Liver (tissue), 9 donors: ENCODE results near the gene ITGB6. TPM values are rescaled to one million over a fixed set of nuclear protein-coding genes. Genes with fewer than 3 reads are reported as not detected.

Experiments
- DNase-seq: peaks from one replicate; pipeline ENCODE4 v3.0.0-alpha.2; 2017; ENCODE audit warnings: low spot score
- H3K27ac ChIP-seq, 2 donors: one replicate each; pipeline ENCODE4 v1.7.0; 2013; ENCODE audit warnings: inconsistent platforms in 2 of 2, low read length in 2 of 2, control low read depth in 1 of 2, low read depth in 1 of 2, mild to moderate bottlenecking in 1 of 2
- H3K27me3 ChIP-seq, 4 donors: one replicate each; pipeline versions ENCODE4 v1.6.1 to v1.7.0; 2013; ENCODE audit warnings: low read length in 3 of 4, inconsistent platforms in 1 of 4, mild to moderate bottlenecking in 1 of 4, moderate library complexity in 1 of 4; ENCODE audit not compliant: control insufficient read depth in 4 of 4, insufficient read depth in 4 of 4
- H3K36me3 ChIP-seq, 4 donors: one replicate each; pipeline versions ENCODE4 v1.6.1 to v1.7.0; 2013; ENCODE audit warnings: low read length in 3 of 4, mild to moderate bottlenecking in 3 of 4, low read depth in 1 of 4, moderate library complexity in 1 of 4; ENCODE audit not compliant: control insufficient read depth in 4 of 4, insufficient read depth in 3 of 4
- H3K4me1 ChIP-seq, 4 donors: one replicate each; pipeline versions ENCODE4 v1.6.1 to v1.7.0; 2013; ENCODE audit warnings: low read length in 3 of 4, mild to moderate bottlenecking in 3 of 4, moderate library complexity in 1 of 4; ENCODE audit not compliant: control insufficient read depth in 4 of 4, insufficient read depth in 4 of 4
- H3K4me3 ChIP-seq, 3 donors: one replicate each; pipeline versions ENCODE4 v1.6.1 to v1.7.0; 2013; ENCODE audit warnings: low read length in 3 of 3, control low read depth in 1 of 3, low read depth in 1 of 3, mild to moderate bottlenecking in 1 of 3
- H3K9ac ChIP-seq, 2 donors: one replicate each; pipeline ENCODE4 v1.7.0; 2013; ENCODE audit warnings: low read length in 2 of 2, mild to moderate bottlenecking in 2 of 2, moderate library complexity in 2 of 2, control low read depth in 1 of 2, low read depth in 1 of 2
- H3K9me3 ChIP-seq, 4 donors: one replicate each; pipeline versions ENCODE4 v1.6.1 to v1.7.0; 2013; ENCODE audit warnings: low read length in 3 of 4; ENCODE audit not compliant: control insufficient read depth in 4 of 4
- ATF3 ChIP-seq: IDR thresholded peaks from 2 replicates; pipeline ENCODE4 v1.6.1; 2016; ENCODE audit warnings: antibody characterized with exemption
- EGR1 ChIP-seq, 2 donors: IDR thresholded peaks; 2 replicates each; pipeline ENCODE4 v1.6.1; 2016 to 2018; ENCODE audit warnings: antibody characterized with exemption in 2 of 2, low read depth in 2 of 2
- FOXA1 ChIP-seq: IDR thresholded peaks from 2 replicates; pipeline ENCODE4 v1.6.1; 2016; ENCODE audit warnings: antibody characterized with exemption
- FOXA2 ChIP-seq: IDR thresholded peaks from 2 replicates; pipeline ENCODE4 v1.6.1; 2016; ENCODE audit warnings: antibody characterized with exemption
- GABPA ChIP-seq, 2 donors: IDR thresholded peaks in 1 of 2; conservative IDR thresholded peaks in 1 of 2; 2 replicates each; pipeline ENCODE4 v1.6.1; 2016; ENCODE audit warnings: antibody characterized with exemption in 2 of 2, mild to moderate bottlenecking in 1 of 2, moderate library complexity in 1 of 2
- HNF4A ChIP-seq, 2 donors: conservative IDR thresholded peaks; 2 replicates each; pipeline ENCODE4 v1.6.1; 2016; ENCODE audit warnings: antibody characterized with exemption in 2 of 2, mild to moderate bottlenecking in 2 of 2
- HNF4G ChIP-seq: IDR thresholded peaks from 2 replicates; pipeline ENCODE4 v1.6.1; 2016; ENCODE audit warnings: antibody characterized with exemption
- MAX ChIP-seq: IDR thresholded peaks from 2 replicates; pipeline ENCODE4 v1.6.1; 2016; ENCODE audit warnings: antibody characterized with exemption
- NR2F2 ChIP-seq: IDR thresholded peaks from 2 replicates; pipeline ENCODE4 v1.6.1; 2016; ENCODE audit warnings: antibody characterized with exemption
- RAD21 ChIP-seq, 2 donors: IDR thresholded peaks; 2 replicates each; pipeline ENCODE4 v1.6.1; 2016; ENCODE audit warnings: antibody characterized with exemption in 2 of 2, mild to moderate bottlenecking in 2 of 2
- REST ChIP-seq: IDR thresholded peaks from 2 replicates; pipeline ENCODE4 v1.6.1; 2016; ENCODE audit warnings: antibody characterized with exemption, mild to moderate bottlenecking
- RXRA ChIP-seq, 2 donors: IDR thresholded peaks; 2 replicates each; pipeline ENCODE4 v1.6.1; 2017 to 2018; ENCODE audit warnings: antibody characterized with exemption in 2 of 2, mild to moderate bottlenecking in 1 of 2
- SP1 ChIP-seq: IDR thresholded peaks from 2 replicates; pipeline ENCODE4 v1.6.1; 2018; ENCODE audit warnings: antibody characterized with exemption, mild to moderate bottlenecking
- TAF1 ChIP-seq: conservative IDR thresholded peaks from 2 replicates; pipeline ENCODE4 v1.6.1; 2016; ENCODE audit warnings: antibody characterized with exemption, mild to moderate bottlenecking
- YY1 ChIP-seq: IDR thresholded peaks from 2 replicates; pipeline ENCODE4 v1.6.1; 2016; ENCODE audit warnings: antibody characterized with exemption, mild to moderate bottlenecking
- ZBTB33 ChIP-seq: IDR thresholded peaks from 2 replicates; pipeline ENCODE4 v1.6.1; 2016; ENCODE audit warnings: antibody characterized with exemption
- WGBS: extraction: QIAGEN DNeasy Blood & Tissue Kit; methylation state at CpG from one replicate; pipeline ENCODE4 v1.1.7; 2013; 5-methylcytosine and 5-hydroxymethylcytosine counted together
- polyA plus RNA-seq, 2 donors: library from polyadenylated mRNA; stranded (reverse) in 1 of 2; unstranded in 1 of 2; fragments of 200-250 nt in 1 of 2; fragments of >200 nt in 1 of 2; fragmentation: Nextera tagmentation in 1 of 2; extraction: Ambion mirVana in 1 of 2; gene quantifications; one replicate each; pipeline versions ENCODE4 v1.2.1 to v1.2.3, GENCODE V29; 2013 to 2015
- total RNA-seq, 2 donors: library from RNA; depleted of rRNA; stranded (reverse); fragments of >200 nt; gene quantifications; one replicate each; pipeline ENCODE4 v1.2.3, GENCODE V29; 2014
- TF ChIP-seq, protein P1 (sequence below): fragments of 150-350 bp; IDR thresholded peaks from 2 replicates; pipeline ENCODE4 v1.5.1; 2017; ENCODE audit warnings: improper control_type of control experiment, low read depth, low read length; ENCODE audit not compliant: missing input control
- donor health status: healthy.
- donor health status: healthy.
- donor health status: healthy.
- donor health status: healthy.
- donor health status: healthy.

The ITGB6 gene, protein sequence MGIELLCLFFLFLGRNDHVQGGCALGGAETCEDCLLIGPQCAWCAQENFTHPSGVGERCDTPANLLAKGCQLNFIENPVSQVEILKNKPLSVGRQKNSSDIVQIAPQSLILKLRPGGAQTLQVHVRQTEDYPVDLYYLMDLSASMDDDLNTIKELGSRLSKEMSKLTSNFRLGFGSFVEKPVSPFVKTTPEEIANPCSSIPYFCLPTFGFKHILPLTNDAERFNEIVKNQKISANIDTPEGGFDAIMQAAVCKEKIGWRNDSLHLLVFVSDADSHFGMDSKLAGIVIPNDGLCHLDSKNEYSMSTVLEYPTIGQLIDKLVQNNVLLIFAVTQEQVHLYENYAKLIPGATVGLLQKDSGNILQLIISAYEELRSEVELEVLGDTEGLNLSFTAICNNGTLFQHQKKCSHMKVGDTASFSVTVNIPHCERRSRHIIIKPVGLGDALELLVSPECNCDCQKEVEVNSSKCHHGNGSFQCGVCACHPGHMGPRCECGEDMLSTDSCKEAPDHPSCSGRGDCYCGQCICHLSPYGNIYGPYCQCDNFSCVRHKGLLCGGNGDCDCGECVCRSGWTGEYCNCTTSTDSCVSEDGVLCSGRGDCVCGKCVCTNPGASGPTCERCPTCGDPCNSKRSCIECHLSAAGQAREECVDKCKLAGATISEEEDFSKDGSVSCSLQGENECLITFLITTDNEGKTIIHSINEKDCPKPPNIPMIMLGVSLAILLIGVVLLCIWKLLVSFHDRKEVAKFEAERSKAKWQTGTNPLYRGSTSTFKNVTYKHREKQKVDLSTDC
- total RNA-seq (under 1 TPM in 1 of 2 donors, not detected in 1; 0.08 TPM), polyA plus RNA-seq (under 1 TPM; 0.03 to 0.10 TPM)

DNA sequence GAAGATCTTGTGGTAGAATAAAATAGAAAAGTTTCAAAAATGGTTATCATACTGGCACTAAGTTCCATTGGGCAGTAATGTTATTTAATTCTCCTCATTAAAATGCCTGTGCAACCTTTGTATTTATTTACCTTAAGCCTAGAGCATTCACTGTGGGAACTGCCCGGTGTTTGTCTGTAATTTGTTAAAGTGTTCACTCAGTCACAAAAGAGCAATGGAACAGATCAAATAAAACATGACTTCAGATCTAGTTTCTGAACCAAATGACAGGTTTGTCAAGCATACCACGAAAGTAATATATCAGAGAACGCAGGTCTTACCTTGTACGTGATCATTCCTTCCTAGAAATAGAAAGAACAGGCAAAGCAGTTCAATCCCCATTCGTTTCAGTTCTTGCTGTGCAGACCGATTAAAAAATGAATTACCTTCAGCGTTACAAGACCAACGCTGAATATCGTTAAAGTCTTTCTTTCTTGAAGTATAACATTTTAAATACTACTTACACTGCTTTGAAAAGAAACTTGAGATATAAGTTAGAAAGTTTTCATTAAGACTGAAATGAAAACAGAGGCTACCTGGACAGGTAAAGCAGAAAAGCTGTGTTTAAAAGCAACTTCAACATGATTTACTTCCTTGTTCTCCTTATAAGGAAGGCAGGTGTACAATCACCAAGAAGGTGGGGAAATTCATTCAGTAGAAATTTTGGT, at the start of gene ITGB6:
ITGB6 (minus strand) TSS at position 590 of the 707 bp plus-strand sequence; CDS start at position 381, 209 bp downstream.
- Histone ChIP-seq H3K4me3 (peak within 1 kb of the TSS in 1 of 3 donors; percentile 14), H3K4me1 (no peaks in the 10 kb centered on the region), H3K9me3 (no peaks in the 10 kb centered on the region), H3K27ac (no peak within 1 kb of the TSS), H3K9ac (no peak within 1 kb of the TSS), H3K36me3 (no peaks in the 10 kb centered on the region), H3K27me3 (no peaks in the 10 kb centered on the region)
- WGBS: 51% methylated on average over 9 of the region's 9 CpGs
- no peak for DNase-seq
- no peak for TF ChIP-seq FOXA2
- TF ChIP-seq HNF4A (conservative IDR thresholded peaks at IDR 0.05): peak; percentile 28 to 31
- TF ChIP-seq FOXA1: no peak

- peaks cover 0 to 2% (median 0%) of the 10 kb centered on the region in 4 donors for H3K4me1 ChIP-seq
- H3K4me3 ChIP-seq: no peak overlapping the region
- no peaks in the 10 kb centered on the region for H3K27me3 ChIP-seq
- H3K36me3 ChIP-seq: no peaks in the 10 kb centered on the region
- 90% methylated on average over 6 of the region's 6 CpGs for WGBS
- no peaks in the 10 kb centered on the region for H3K9me3 ChIP-seq
- H3K27ac ChIP-seq: no peak overlapping the region
- no peak overlapping the region for H3K9ac ChIP-seq
- TF ChIP-seq TAF1: no peak
- TF ChIP-seq YY1: no peak
- TF ChIP-seq HNF4G: no peak
- TF ChIP-seq EGR1 (IDR thresholded peaks at IDR 0.05; ENCODE audit: low read depth in 2 of 2): no peak
- no peak for TF ChIP-seq RAD21 (IDR thresholded peaks at IDR 0.05)
- no peak for TF ChIP-seq GABPA (IDR thresholded peaks at IDR 0.05 in 1 of 2, conservative IDR thresholded peaks at IDR 0.05 in 1 of 2)
- no peak for TF ChIP-seq NR2F2
- TF ChIP-seq SP1: no peak
- no peak for TF ChIP-seq REST
- TF ChIP-seq ATF3: no peak
- no peak for TF ChIP-seq MAX
- no peak for TF ChIP-seq ZBTB33
- TF ChIP-seq FOXA2: no peak
- TF ChIP-seq HNF4A (conservative IDR thresholded peaks at IDR 0.05): no peak
- TF ChIP-seq, protein P1, sequence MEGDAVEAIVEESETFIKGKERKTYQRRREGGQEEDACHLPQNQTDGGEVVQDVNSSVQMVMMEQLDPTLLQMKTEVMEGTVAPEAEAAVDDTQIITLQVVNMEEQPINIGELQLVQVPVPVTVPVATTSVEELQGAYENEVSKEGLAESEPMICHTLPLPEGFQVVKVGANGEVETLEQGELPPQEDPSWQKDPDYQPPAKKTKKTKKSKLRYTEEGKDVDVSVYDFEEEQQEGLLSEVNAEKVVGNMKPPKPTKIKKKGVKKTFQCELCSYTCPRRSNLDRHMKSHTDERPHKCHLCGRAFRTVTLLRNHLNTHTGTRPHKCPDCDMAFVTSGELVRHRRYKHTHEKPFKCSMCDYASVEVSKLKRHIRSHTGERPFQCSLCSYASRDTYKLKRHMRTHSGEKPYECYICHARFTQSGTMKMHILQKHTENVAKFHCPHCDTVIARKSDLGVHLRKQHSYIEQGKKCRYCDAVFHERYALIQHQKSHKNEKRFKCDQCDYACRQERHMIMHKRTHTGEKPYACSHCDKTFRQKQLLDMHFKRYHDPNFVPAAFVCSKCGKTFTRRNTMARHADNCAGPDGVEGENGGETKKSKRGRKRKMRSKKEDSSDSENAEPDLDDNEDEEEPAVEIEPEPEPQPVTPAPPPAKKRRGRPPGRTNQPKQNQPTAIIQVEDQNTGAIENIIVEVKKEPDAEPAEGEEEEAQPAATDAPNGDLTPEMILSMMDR: no peak
- no peak for TF ChIP-seq RXRA (IDR thresholded peaks at IDR 0.05)
- DNase-seq: no peak
These were observed 47.4 kb upstream of the ITGB6 start for GRCh38 chr2:160247296-160248035.
